Measurements from ENCODE around the gene OR51G2.

OR51G2 gene

GRCh38 chr11:4863876-4864275 is 55.3 kb downstream of the OR51G2 start:
- no peak for DNase-seq (ENCODE audit: low spot score)

Data from hepatic stellate cell (primary cell).